SIG-M5 treated with dmso at 0.1 percent for 504 hours (cell line): ENCODE results near the gene YPEL2.

Experiments used
- DNase-seq: peaks from one replicate; lab custom pipeline; 2025; ENCODE audit not compliant: unreplicated experiment; lab: John Stamatoyannopoulos, UW

The YPEL2 gene

DNA sequence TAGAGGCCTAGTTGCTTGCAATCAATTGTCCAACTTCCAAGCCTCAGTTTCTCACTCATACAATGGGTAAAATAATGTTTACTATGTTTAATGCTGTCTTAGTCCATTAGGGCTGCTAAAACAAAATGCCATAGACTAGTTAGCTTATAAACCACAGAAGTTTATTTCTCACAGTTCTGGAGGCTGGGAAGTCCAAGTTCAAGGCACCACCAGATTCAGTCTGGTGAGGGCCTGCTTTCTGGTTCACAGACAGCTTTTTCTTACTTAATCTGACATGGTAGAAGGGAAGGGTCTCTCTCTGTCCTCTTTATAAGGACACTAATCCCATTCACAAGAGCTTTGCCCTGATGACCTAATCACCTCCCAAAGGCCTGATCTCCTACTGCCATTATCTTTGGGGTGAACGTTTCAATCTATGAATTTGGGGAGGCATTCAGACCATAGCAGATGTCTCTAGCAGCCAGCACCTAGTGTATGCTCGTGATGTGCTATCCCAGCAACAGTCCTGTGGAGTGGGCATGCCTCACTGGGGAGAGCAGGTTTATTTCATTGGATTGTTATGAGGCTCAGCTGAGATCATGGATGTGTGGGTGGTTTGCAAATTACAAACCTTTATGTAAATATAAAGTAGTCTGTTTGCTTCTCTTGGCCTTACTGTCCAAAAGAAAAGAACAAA is 25.2 kb downstream of the YPEL2 start:
- no peak for DNase-seq

DNA sequence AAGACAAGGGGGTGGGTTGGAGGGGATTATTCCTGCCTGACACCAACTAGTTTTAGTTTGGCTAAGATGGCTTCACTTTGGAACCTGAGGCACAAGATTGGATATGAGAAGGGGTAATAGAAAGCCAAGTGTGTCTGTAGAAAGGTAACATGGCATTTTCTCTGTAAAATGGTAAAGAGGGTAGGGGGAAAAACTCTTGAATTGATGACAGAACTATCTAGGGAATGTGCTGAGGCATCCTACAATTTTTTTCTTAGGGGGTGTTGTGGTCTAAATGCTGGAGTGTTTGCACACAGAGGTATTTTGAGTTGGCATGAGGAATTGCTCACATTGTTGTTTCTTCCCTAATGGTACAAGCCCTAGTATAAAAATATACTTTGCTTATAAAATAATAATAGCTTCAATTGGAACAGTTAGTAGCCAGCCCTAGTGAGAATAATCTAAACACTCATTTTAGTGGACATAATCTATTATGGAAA is 25.8 kb downstream of the YPEL2 start:
- DNase-seq, result no peak

DNA sequence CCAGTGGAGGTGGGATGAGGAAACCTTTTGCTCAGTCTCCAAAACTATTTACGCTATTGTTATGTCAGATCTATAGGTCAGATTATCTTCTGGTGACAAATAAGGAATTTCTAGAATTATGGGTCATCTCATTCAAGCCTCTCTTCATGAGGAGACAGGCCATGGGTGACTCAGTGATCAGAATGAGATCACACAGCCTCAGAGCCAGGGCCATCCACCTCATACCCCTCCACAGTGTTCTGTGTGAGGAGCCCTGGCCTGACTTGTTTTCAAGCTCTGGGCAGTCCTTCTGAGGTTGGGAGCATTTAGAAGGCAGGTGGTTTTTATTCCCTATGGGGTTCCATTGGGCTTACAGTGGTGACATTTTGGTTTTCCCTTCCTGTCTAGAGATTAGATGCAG is 26.5 kb downstream of the YPEL2 start:
- DNase-seq, result no peak

DNA sequence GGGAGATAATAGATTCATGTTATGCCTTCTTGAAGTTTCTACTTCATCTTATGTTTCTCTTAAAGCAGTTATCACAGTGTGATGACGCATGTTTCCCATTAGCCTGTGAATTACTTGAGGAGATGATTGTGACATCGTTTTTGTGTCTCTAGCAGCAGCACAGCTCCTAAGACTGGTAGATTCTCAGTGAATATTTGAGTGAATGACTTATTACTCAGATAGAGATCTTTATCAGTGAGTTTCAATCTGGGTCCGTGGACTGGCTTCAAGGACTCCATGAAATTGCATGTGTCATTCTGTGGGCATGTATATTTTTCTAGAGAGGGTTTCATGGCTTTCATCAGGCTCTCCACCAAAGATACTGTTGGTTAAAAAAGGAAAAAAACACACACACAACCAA is 29.9 kb downstream of the YPEL2 start:
- DNase-seq, result peak; percentile 31

DNA sequence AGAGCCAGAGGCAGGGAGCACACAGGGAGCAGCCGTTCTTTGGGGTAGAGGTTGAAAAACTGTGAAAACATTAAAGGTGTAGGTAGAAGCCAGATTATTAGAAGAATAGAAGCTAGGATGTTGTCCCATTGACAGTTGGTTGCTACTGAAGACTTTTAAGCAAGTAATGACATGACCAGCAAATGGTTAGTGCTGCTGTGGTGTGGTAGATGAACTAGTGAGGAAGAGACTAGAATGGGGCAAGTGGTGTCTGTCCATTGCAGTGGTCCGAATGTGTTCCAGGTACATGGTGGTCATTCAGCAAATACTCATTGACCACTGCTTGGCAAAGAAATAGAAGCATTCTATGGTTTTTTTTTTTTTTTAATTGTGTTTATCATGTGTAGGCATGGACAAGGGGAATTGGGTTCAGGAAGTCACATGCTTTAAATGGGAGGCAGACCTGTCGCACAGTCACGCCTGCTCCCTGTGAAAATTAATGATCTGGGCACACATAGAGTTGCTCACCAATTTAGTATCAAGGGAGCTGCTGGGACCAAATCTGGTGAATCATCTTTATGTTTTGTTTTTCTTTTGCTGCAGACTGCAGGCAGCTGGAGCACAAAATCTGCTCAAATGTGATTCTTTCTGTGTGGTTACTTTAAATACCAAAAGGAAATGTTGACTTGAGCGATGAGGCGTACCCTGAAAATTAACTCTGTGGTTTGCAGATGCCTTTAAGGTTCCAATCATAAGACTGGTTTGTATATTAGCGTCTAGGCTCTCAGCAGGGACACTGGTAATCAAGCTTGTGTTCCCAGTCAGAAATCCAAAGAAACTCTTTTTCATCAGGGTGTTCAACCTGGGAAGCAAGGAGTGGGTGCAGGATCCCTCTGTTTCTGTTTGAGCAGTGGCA is 30.7 kb downstream of the YPEL2 start:
- DNase-seq, result no peak

DNA sequence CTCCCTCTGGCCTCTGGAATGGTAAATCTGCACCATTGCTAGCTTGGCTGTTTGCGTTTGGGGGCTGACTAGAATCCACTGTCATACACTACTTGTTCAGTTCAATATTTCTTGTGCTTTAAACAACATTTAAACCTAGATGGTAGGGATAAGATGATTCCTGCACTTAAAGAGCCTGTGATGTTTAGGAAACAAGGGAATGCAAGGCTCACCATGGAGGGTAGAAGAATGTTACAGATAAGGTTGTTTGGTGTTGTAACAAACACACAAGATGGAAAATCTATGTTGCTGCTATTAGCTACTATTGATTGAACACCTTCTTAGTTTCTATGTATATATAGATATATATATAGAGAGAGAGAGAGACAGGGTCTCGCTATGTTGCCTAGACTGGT is 31.4 kb downstream of the YPEL2 start:
- no peak for DNase-seq

DNA sequence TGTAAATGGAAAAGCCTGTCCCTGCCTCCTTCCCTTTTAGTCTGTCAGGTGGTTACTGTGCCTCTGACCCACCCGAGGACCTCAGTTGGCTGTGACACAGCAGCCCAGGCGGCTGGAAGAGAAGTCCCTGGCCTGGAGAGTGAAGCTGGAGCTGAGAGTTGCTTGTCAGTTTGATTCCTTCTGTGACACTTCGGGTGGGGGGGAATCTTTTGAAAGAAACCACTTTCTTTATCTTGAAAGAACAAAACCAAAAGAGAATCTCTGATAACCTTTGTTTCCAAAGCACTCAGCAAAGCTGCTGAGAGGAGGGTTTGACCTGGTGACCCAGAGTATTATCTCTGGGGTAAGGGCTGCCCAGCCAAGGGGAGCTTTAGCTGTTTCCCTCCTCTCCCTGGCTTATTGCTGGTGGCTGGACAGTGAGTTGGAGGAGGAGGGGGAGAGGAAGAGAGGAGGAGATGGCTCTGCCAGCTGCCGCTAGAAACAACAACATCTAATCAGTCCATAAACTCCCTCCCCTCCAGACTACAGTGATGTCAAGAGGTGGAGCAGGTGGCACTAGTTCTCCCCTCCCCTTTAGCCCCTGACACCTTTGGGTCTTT is 34.0 kb downstream of the YPEL2 start:
- no peak for DNase-seq

DNA sequence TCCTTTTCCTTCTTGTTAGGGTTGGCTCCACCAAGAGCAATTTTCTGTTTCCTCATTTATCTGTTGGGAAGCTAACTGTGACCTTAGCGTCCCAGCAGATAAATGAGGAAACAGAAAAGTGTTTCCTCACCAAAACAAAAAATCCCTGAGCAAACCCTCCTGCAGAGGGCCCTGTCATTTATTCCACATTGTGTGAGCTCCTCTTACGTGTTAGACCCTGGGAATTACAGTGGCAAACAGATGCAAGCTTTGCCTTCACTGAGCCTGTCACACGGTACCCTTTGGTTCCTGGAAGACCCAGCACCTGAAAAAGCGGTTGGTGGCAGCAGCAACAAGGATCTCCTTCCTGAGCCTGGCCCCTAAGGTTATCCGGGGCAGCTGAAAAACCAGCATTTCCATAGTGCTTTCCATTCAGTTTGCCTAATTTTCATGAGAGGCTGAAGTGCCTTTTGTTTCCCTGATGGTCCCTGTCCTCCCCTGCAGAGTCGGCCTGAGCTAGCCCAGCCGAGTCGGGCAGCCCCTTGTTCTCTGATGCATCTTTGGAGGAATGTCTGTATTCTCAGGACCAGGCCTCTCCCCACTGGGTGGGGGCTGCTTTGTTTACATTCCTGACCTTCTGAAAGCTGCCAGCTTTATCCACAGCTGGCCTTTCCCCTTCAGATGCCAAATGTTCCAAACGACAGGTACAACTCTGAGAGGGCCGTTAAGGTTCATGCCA is 34.7 kb downstream of the YPEL2 start:
- peak; percentile 56 for DNase-seq

DNA sequence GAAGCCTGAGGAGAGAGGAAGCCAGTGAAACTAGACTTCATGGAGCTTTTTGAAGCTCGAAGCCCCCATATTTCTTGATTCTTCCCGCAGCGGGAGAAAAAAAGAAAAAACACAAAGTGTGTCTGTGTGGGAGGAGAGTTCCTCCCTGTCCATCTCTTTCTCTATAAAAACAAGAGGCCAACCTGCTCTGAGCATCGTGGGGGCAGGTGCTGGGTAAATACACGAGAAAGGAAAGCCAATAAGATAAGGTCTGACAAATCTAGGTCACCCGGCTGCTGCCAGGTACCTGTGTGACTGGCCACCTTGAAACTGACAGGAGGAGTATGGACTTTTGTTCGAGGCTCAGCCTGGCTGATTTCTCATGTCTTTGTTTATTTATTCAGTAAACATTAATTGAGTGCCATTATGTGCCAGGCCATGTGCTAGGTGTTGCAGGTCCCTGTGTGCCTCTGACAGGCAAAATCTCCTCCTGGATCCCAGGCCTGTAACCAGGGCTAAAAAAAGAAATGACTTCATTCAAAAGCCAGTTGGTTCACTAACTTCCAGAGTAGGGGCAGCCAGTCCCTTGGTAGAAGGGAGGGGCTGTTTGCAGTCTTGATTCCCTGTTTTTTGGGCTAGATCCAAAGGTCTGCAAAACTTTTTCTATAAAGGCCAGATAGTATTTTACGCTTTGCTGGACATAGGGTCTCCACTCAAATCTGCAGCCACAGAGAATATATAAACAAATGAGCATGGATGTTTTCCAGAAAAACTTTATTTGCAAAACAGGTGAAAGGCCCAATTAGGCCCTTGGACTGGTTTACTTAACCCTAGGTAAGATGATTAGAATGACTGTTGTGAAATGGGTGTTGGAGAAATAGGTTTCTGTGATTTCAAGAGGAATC is 35.6 kb downstream of the YPEL2 start:
- DNase-seq, result peak; percentile 46

DNA sequence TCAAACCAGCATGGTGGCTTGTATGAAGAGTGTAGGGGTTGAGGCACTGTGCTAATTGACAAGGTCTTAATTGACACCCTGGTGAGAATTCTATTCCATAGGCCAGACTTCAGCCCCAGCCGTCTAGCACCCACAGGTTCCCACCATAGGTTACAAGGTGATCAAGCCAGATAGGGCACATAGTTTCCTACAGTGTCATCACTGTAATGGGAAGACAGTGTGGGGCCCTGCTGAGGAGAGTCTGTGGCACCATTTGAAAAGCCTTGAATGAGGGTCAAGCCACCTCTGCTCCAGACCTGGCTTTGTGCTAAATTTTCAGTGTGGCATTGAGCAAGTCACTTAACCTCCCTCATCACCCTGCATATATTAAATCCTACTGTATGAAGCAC is 36.2 kb downstream of the YPEL2 start:
- no peak for DNase-seq

DNA sequence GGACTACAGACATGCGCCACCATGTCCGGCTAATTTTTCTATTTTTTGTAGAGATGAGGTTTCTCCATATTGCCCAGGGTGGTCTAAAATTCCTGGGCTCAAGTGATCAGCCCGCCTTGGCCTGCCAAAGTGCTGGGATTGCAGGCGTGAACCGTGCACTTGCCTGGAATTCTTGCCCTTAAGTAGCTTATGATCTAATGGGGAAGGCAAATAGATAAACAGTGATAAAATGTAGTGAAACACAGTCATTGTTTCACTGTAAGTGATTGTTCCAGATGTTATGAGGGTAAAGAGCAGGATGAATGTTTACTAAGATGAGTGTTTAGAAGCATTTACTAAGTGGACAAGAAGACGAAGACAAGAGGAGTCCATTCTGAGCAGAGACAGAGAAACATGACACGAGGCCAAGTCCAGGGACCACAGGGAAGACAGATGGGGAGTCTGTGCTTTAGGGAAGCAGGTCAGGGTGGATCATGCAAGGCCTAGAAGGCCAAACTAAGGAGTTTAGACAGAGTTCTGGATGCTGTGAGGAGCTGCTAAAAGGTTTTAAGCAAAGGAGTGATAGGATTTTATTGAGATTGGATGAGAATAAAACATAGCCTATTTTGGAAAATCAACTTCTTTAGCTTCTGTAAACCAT is 36.9 kb downstream of the YPEL2 start:
- no peak for DNase-seq

DNA sequence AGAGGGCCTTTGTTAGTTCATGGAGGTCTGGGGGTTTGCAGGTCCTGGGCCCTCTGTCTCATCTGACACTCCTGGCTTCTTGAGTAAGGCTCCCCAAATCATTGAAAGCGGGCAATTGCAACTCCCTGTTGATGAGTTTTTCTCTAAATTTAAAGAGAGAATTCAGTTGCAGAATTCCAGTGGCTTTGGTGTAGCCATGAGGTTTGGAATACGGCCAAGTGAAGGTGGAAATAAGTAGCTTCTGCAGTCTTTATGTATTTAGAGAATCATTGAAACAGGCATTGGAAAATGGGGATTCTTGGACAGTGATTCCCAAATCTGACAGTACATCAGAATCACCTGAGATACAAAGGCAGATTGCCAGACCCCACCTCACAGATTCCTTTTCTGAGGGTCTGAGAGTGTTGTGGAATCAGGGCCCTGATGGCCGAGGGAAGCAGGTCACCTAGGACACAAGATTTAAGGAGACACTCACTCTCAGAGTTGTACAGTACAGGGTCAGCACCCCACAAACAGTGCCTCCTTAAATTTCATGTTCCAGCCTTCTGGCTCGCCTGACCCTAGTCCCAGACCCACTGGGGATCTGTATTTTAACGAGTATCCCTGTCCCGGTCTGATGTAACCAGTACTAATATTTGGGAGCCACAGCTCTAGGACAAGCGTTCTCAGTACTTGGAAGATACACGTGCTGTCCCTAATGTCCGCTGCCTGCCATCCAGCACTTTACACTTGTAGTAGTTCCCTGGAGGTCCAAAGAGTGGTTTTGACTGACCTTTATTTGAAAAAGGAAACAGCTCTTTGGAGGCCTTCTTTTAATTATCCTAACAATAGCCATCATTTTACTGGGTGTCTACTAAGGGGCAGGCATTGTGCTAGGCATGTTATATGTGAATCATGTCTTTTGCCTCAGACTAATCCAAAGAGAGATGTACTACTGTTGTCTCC is 37.8 kb downstream of the YPEL2 start:
- DNase-seq, result no peak

DNA sequence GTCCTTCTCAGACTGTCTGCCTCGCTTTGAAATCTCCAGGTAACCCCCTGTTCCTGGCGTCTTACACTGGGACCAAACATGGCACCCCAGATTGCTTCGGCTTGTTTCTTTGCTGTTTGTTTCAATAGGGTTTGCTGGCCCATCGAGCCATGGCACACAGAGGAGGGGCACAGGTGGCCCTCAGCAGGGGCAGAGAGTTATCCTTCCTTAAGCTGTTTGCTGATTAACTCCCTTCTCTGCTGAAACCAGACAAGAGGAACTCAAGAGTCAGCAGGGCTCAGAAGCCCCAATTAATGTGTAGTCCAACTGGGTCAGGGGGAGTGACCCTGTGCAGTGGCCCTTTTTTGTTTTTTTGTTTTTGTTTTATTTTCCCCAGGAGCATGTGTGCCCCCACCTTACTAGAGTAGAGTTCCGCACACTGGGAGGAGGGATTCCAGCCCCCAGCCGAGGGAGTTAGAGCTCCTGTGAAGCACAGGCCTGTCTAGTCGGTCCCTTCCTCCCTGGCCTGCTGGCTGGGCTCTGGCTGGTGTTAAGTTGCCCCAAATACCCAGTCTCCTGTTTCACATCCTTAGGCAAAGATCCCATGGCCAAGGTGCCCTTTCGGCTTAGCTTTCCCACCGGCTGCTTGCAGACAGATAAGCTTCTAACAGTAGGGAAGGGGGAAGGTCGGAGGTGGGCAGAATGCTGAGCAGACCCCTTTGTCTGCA is 39.3 kb downstream of the YPEL2 start:
- no peak for DNase-seq

DNA sequence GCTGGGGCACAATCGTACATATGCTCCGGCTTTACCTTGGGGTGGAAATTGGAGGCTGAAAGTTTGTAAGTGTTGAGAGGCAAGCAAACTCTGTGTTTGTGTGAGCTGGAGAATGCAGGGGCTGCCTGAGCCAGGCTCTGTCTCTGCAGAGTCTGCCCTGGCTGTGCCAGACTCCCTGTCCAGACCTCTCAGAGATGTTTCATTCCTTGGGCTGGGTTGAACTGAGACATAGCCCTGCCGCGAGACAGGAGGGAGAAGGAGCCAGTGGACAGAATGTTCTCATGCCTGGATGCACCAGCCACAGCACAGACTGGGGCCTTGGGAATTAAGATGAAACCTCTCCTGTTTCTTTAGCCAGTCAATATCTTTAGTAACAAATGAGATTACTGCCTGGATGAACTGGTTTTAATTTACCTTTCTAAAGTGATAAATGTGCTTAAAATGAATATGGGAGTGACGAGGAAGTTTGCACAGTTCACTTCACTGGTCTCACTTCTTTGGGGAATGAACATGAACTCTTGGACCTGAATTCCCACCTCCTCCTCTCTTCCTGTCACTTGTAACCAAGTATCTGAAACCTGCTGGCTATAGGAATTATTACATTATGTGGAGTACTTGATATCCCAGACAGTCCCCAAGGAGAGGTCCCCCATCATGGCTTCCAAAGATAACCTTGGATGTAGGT is 40.1 kb downstream of the YPEL2 start:
- DNase-seq, result no peak

DNA sequence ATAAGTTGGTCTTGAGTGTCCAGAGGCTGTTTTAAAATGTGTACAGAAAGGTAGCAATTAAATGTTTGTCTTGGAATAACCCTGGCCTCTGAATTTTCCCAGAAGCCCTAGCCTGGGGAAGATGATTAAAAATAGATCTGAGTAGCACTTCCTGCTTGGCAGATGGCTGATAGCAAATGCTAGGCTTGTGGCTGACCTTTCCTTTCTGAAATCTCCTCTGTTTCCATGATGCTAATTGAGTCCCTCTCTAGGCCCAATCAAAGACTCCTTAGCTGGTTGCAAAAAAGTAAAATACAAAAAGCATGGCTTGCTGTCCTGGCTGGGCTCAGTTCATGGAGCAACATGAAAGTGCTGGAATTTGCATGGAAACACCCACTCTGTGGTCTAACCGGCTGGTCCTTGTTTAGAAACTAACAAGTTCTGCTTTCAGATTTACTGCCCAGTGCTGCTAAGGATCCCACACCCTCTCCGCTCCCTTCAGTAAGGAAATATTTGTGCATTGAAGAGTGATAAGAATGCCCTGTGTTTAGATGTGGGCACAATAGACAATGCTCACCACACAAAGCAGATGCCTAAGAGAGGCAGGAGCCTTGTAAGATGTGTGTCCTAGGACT is 40.8 kb downstream of the YPEL2 start:
- peak; percentile 91 for DNase-seq

DNA sequence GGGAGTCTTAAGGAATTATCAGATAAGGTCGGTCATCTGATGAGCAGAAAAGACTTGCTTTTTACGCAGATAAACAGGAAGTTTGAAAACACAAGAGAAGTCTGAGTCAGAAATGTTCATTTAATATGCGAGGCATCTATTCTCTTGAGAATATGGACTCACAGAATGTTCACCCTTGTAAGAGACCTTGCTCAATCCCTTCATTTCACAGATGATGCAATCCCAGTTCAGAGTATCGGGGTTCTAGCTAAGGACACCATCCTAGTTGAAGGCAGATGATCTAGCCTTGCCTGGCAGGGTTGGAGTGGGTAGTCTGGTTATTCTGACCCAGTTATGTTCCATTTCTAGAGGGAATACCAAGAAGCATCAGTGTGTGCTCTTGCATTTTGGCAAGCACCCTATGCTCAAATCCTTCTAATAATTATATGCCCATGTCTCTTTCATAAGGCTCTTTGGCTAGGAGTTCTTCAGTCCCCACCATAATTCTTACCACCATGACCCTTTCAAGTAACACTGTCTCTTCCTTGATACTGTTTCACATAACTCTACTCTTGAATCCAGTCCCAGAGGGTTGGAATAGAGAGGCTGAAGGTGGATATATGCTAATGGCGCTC is 42.5 kb downstream of the YPEL2 start:
- peak; percentile 78 for DNase-seq

DNA sequence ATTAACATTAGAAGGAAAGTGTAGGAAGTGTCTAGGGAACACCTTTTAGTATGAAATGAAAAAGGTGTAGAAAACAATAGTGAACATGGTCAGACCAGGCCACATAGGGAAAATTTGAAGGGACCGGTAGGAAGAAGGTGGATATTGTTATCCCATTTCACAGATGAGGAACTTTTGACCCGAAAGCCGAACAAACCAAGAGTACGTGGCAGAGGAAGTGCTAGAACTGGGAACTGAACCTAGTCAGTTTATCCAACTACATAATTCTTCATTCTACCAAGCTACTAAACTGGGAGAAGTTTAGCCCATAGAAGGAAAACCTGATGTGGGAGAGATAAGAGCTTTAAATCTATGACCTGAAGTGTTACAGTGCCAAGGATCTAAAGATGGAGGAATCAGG is 43.2 kb downstream of the YPEL2 start:
- DNase-seq, result no peak
